IPS-11a (cell line): ENCODE measurements around the gene TBC1D25.

Source experiments
- H3K4me3 ChIP-seq: one replicate; pipeline ENCODE4 v1.5.1; 2013; ENCODE audit warnings: low read depth, low read length, control low read depth

Gene TBC1D25

GRCh38 chrX:48599341-48599740 lies 59.8 kb downstream of the TBC1D25 start:
- no peak overlapping the region for H3K4me3 ChIP-seq

GRCh38 chrX:48600226-48600625 lies 60.7 kb downstream of the TBC1D25 start:
- H3K4me3 ChIP-seq = no peak overlapping the region

GRCh38 chrX:48601741-48602394 lies 62.4 kb downstream of the TBC1D25 start:
- H3K4me3 ChIP-seq = no peak overlapping the region

- no peak overlapping the region for H3K4me3 ChIP-seq
These were observed 65.2 kb downstream of the TBC1D25 start for GRCh38 chrX:48604701-48605100.

DNA sequence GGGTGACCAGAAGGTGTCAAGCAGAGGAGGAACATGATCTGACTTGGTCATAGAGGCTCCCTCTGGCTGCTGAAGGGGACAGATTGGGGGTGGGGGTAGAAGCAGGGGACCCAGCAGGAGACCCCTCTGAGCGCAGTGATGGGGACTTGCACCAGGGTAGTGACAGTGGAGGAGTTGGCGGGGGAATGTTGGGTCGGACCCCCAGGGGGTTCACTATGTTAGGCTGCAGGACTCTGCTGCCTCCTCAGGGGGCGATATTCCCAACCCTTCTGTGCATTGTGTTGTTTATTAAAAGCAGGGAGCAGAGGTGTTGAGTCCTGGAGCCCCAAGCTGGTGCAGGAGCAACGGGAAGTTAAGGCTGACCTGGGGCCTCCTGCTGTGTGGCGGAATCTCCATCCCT lies 66.6 kb downstream of the TBC1D25 start:
- H3K4me3 ChIP-seq = no peak overlapping the region

- no peak overlapping the region for H3K4me3 ChIP-seq
These were observed 72.2 kb downstream of the TBC1D25 start for GRCh38 chrX:48611703-48612102.
